Stomach (tissue), 9 donors: Measurements from ENCODE around the gene GGN. TPM values are rescaled to one million over a fixed set of nuclear protein-coding genes. Genes with fewer than 3 reads are reported as not detected.

Experiments used
- DNase-seq, 2 donors: peaks; one replicate each; pipeline versions ENCODE4 v3.0.0 to v3.0.0-alpha.2; 2013 to 2019
- H3K27ac ChIP-seq, 5 donors: fragments of 200-600 bp in 4 of 5; sonication (generic) in 4 of 5; one replicate each; pipeline ENCODE4 v1.5.1; 2013 to 2019; ENCODE audit warnings: mild to moderate bottlenecking in 1 of 5, moderate library complexity in 1 of 5
- H3K27me3 ChIP-seq, 3 donors: fragments of 200-600 bp; sonication (generic); one replicate each; pipeline ENCODE4 v1.5.1; 2017 to 2019; ENCODE audit warnings: mixed run types in 1 of 3
- H3K36me3 ChIP-seq, 4 donors: fragments of 200-600 bp; sonication (generic); 1 replicate in 3 of 4; 2 replicates in 1 of 4; pipeline ENCODE4 v1.5.1; 2016 to 2019
- H3K4me1 ChIP-seq, 4 donors: fragments of 200-600 bp; sonication (generic); one replicate each; pipeline ENCODE4 v1.5.1; 2016 to 2019
- H3K4me3 ChIP-seq, 4 donors: fragments of 200-600 bp; sonication (generic) in 3 of 4; one replicate each; pipeline ENCODE4 v1.5.1; 2016 to 2019; ENCODE audit warnings: mild to moderate bottlenecking in 1 of 4
- H3K9me3 ChIP-seq, 4 donors: fragments of 200-600 bp; sonication (generic); one replicate each; pipeline ENCODE4 v1.5.1; 2016 to 2019
- CTCF ChIP-seq, 7 experiments: fragments of 450-650 bp in 4 of 7; fragments of 200-600 bp in 3 of 7; sonication (generic) in 3 of 7; IDR thresholded peaks; one replicate each; pipeline ENCODE4 v1.5.1; 2016 to 2019; ENCODE audit warnings: antibody characterized with exemption in 7 of 7, control low read depth in 2 of 7, mild to moderate bottlenecking in 1 of 7
- EP300 ChIP-seq: sonication (generic); formaldehyde crosslinking; IDR thresholded peaks from one replicate; pipeline ENCODE4 v1.6.1; 2017; ENCODE audit warnings: antibody characterized with exemption
- POLR2A ChIP-seq, 4 donors: fragments of 450-650 bp; IDR thresholded peaks; one replicate each; pipeline ENCODE4 v1.6.1; 2016; ENCODE audit warnings: antibody characterized with exemption in 4 of 4, control low read depth in 2 of 4, mild to moderate bottlenecking in 1 of 4, moderate library complexity in 1 of 4
- POLR2AphosphoS5 ChIP-seq, 3 donors: sonication (generic); formaldehyde crosslinking; IDR thresholded peaks; one replicate each; pipeline ENCODE4 v1.6.1; 2016; ENCODE audit warnings: antibody characterized with exemption in 3 of 3
- WGBS, 5 donors: extraction: QIAGEN DNeasy Blood & Tissue Kit in 3 of 5; methylation state at CpG; one replicate each; pipeline versions ENCODE4 v1.1.5 to v1.1.7; 2013 to 2018; 5-methylcytosine and 5-hydroxymethylcytosine counted together
- intact Hi-C: fragments of 100-400 bp; cut with DNase I; formaldehyde crosslinking; loops from one replicate; pipeline ENCODE4 v1.15.1; 2023; ENCODE audit warnings: low total_unique reads
- polyA plus RNA-seq, 3 donors: library from polyadenylated mRNA; stranded (reverse); fragments of 200-250 nt; gene quantifications; one replicate each; pipeline ENCODE4 v1.2.3, GENCODE V29; 2013
- total RNA-seq, 5 donors: library from RNA; depleted of rRNA; stranded (reverse); fragments of >200 nt; gene quantifications; one replicate each; pipeline versions ENCODE4 v1.1.0 to v1.2.3, GENCODE V29; 2014 to 2016
- donor health status: healthy with polysubstance abuse.
- donor health status: Bipolar disorder and iron deficiency.
- donor health status: healthy.

GGN gene
- total and polyA plus RNA-seq, 8 donors, result 0.19 to 0.30 TPM; not detected in 6

- H3K36me3 ChIP-seq, result peaks cover 19 to 41% (median 34%) of the 10 kb centered on the region in 4 donors
- H3K27ac ChIP-seq, result peak overlapping the region in 4 of 5 donors; percentile 53 to 80 (median 75)
- TF ChIP-seq EP300, result no peak
- no peak for TF ChIP-seq POLR2A (IDR thresholded peaks at IDR 0.05)
- no peak for TF ChIP-seq POLR2AphosphoS5 (IDR thresholded peaks at IDR 0.05)
- TF ChIP-seq CTCF (IDR thresholded peaks at IDR 0.05), result no peak
- intact Hi-C loops, result loop anchor here (10.0 kb wide), 1 partner anchor 228 kb away; the partner anchor contains the start of genes EIF3K and MAP4K1
- H3K4me1 ChIP-seq, result peaks cover 38 to 52% (median 43%) of the 10 kb centered on the region in 4 donors
- no peaks in the 10 kb centered on the region for H3K9me3 ChIP-seq
- WGBS, 5 donors, result 4 to 14% (median 7%) methylated on average over 31 to 36 of the region's 36 CpGs
- H3K4me3 ChIP-seq, result peak overlapping the region; percentile 47 to 57 (median 54)
- peaks cover 5 to 86% (median 23%) of the 10 kb centered on the region in 3 donors for H3K27me3 ChIP-seq
- DNase-seq, result no peak
Observed at GRCh38 chr19:38386971-38387549, 774 bp downstream of the GGN start.

- H3K4me3 ChIP-seq, result peak overlapping the region in 2 of 4 donors; percentile 54 to 57
- H3K27ac ChIP-seq, result no peak overlapping the region
- H3K36me3 ChIP-seq, result peaks cover 25 to 47% (median 41%) of the 10 kb centered on the region in 4 donors
- intact Hi-C loops, result loop anchor here (10.0 kb wide), 1 partner anchor 228 kb away; the partner anchor contains the start of genes EIF3K and MAP4K1
- peak in 1 of 2 donors; percentile 43 for DNase-seq
- TF ChIP-seq CTCF (IDR thresholded peaks at IDR 0.05) (no peak), POLR2A (IDR thresholded peaks at IDR 0.05) (no peak), POLR2AphosphoS5 (IDR thresholded peaks at IDR 0.05) (no peak), EP300 (no peak)
- H3K4me1 ChIP-seq, result peaks cover 38 to 52% (median 43%) of the 10 kb centered on the region in 4 donors
- no peaks in the 10 kb centered on the region for H3K9me3 ChIP-seq
- 27 to 59% (median 38%) methylated on average over 25 to 61 of the region's 61 CpGs for WGBS, 5 donors
- peaks cover 5 to 87% (median 23%) of the 10 kb centered on the region in 3 donors for H3K27me3 ChIP-seq
Observed at GRCh38 chr19:38386300-38386970, 1.4 kb downstream of the GGN start.

DNA sequence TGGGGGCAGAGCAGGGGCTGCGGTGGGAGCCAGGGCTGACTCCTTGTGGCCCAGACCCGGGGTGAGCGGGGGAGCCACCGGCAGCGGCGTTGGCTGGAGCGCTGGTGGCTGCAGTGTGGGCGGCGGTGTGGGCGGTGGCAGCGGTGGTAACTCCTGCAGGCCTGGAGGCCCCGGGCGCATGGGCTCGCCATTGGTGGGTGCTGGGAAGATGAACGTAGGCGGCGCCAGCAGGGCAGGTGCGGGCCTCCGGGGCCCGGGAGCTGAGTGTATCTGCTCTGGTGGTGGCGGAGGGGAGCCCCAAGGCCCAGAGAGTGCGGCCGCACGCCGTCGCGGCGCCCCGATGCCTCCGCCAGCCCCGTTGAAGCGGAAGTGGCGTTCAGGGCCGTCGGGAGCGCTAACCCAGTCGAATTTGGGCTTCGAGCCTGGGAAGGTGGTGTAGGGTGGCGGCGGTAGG is 2.0 kb downstream of the GGN start:
- Histone ChIP-seq H3K9me3 (no peaks in the 10 kb centered on the region), H3K4me1 (peaks cover 38 to 52% (median 43%) of the 10 kb centered on the region in 4 donors), H3K36me3 (peaks cover 31 to 53% (median 47%) of the 10 kb centered on the region in 4 donors), H3K27me3 (peaks cover 5 to 85% (median 23%) of the 10 kb centered on the region in 3 donors), H3K27ac (no peak overlapping the region), H3K4me3 (no peak overlapping the region)
- no peak for TF ChIP-seq POLR2AphosphoS5 (IDR thresholded peaks at IDR 0.05)
- TF ChIP-seq POLR2A (IDR thresholded peaks at IDR 0.05), result no peak
- TF ChIP-seq EP300, result no peak
- TF ChIP-seq CTCF (IDR thresholded peaks at IDR 0.05), result no peak
- DNase-seq, result peak in 1 of 2 donors; percentile 62
- 28 to 69% (median 53%) methylated on average over 21 to 40 of the region's 40 CpGs for WGBS, 5 donors
- intact Hi-C loops, result loop anchor here (10.0 kb wide), 1 partner anchor 229 kb away; the partner anchor contains the start of genes EIF3K and MAP4K1

DNA sequence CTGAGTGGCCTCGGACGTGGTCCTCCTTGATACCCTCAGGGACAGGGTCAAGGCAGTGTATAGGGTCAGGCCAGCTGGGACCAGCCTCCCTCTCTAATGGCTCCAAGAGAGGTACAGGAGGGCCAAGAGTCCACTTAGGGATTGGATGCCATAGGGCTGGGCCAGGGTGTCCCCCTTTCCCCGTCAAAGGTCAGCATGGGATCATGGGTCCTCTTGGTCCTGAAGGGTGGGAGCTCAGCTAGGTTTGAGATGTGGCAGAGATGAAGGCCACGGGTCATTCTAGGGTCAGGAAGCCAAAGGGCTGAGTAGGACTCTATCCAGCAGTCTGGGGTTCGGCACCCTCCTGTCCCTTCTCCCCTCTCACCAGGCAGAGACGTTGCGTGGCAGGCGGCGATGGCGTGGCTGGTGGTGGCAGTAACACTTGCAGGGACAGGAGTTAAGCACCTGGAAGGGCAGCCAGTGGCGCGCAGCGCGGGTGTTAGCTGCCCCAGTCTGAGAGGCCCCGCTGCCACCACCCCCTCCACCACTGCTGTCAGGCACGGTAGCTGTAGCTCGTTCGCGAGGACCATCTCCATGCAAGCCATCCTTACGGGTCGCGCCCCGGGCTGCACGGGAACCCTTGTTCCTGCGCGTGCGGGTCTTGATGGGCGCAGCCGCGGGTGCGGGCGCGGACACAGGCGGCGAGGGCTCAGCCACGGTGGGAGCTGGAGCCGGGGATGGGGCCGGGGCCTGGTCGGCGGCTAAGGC is 2.6 kb downstream of the GGN start:
- H3K36me3 ChIP-seq, result peaks cover 37 to 59% (median 53%) of the 10 kb centered on the region in 4 donors
- H3K4me3 ChIP-seq, result no peak overlapping the region
- H3K4me1 ChIP-seq, result peaks cover 38 to 50% (median 43%) of the 10 kb centered on the region in 4 donors
- no peak overlapping the region for H3K27ac ChIP-seq
- intact Hi-C loops, result loop anchor here (10.0 kb wide), 1 partner anchor 230 kb away; the partner anchor contains the start of genes EIF3K and MAP4K1
- 71 to 82% (median 77%) methylated on average over 30 to 40 of the region's 40 CpGs for WGBS, 5 donors
- DNase-seq, result no peak
- H3K27me3 ChIP-seq, result peaks cover 5 to 79% (median 23%) of the 10 kb centered on the region in 3 donors
- no peaks in the 10 kb centered on the region for H3K9me3 ChIP-seq
- TF ChIP-seq EP300 (no peak), CTCF (IDR thresholded peaks at IDR 0.05) (no peak), POLR2AphosphoS5 (IDR thresholded peaks at IDR 0.05) (no peak), POLR2A (IDR thresholded peaks at IDR 0.05) (no peak)
